ENCODE results near the gene BRIP1.

The BRIP1 gene

DNA sequence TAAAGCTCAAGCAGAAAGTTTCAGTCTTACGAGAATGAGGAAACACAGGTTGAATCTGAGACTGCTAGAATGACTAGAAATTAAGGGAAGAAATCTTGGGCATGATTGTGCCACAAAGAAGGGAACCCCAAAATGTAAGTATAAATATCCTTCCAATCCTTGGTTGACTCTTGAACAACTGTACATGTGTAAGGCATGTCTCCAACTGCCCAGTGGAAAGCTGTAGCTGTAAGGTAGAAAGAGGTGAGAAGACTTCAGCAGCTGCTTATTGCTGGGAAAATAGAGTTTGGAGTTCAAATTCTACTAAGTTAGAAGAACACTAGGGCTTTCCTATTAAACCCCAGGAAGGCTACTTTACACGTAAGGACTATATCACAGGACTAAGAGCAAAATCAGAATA is 212.6 kb downstream of the BRIP1 start:
- no peak for DNase-seq (ENCODE audit: low read depth)
- H3K4me3 ChIP-seq (ENCODE audit: control insufficient read depth, low read depth, low read length), result no peak overlapping the region
- TF ChIP-seq, protein P1, sequence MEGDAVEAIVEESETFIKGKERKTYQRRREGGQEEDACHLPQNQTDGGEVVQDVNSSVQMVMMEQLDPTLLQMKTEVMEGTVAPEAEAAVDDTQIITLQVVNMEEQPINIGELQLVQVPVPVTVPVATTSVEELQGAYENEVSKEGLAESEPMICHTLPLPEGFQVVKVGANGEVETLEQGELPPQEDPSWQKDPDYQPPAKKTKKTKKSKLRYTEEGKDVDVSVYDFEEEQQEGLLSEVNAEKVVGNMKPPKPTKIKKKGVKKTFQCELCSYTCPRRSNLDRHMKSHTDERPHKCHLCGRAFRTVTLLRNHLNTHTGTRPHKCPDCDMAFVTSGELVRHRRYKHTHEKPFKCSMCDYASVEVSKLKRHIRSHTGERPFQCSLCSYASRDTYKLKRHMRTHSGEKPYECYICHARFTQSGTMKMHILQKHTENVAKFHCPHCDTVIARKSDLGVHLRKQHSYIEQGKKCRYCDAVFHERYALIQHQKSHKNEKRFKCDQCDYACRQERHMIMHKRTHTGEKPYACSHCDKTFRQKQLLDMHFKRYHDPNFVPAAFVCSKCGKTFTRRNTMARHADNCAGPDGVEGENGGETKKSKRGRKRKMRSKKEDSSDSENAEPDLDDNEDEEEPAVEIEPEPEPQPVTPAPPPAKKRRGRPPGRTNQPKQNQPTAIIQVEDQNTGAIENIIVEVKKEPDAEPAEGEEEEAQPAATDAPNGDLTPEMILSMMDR (conservative IDR thresholded peaks at IDR 0.05; ENCODE audit: control insufficient read depth, insufficient read depth, low read depth, low read length), result no peak

GRCh38 chr17:61648587-61648986 is 214.7 kb downstream of the BRIP1 start:
- no peak for DNase-seq (ENCODE audit: low read depth)
- H3K4me3 ChIP-seq (ENCODE audit: control insufficient read depth, low read depth, low read length), result no peak overlapping the region
- TF ChIP-seq, protein P1 (conservative IDR thresholded peaks at IDR 0.05; ENCODE audit: control insufficient read depth, insufficient read depth, low read depth, low read length), result no peak

GRCh38 chr17:61647047-61647446 is 216.3 kb downstream of the BRIP1 start:
- peak; percentile 59 for DNase-seq (ENCODE audit: low read depth)
- H3K4me3 ChIP-seq (ENCODE audit: control insufficient read depth, low read depth, low read length), result no peak overlapping the region
- TF ChIP-seq, protein P1 (conservative IDR thresholded peaks at IDR 0.05; ENCODE audit: control insufficient read depth, insufficient read depth, low read depth, low read length), result no peak

GRCh38 chr17:61646482-61646881 is 216.8 kb downstream of the BRIP1 start:
- TF ChIP-seq, protein P1 (conservative IDR thresholded peaks at IDR 0.05; ENCODE audit: control insufficient read depth, insufficient read depth, low read depth, low read length), result no peak
- no peak overlapping the region for H3K4me3 ChIP-seq (ENCODE audit: control insufficient read depth, low read depth, low read length)
- no peak for DNase-seq (ENCODE audit: low read depth)

DNA sequence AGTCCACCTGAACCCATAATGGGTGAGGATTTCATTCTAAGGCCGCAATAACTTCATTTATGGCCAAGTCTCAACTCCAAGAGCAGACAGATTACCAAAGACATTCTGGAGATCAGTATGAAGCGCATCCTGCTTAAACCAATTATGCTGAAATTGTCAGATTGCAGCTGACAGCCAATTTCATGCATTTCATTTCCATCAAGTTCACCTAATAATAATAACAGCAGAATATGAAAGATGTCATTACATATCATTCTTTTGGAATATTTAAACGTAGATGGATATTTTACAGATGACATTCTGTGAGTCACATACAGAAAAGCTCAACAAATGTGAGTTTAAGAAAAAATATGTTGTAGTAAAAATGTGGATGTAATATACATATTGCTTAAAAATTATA is 217.4 kb downstream of the BRIP1 start:
- DNase-seq (ENCODE audit: low read depth), result no peak
- H3K4me3 ChIP-seq (ENCODE audit: control insufficient read depth, low read depth, low read length), result no peak overlapping the region
- TF ChIP-seq, protein P1 (conservative IDR thresholded peaks at IDR 0.05; ENCODE audit: control insufficient read depth, insufficient read depth, low read depth, low read length), result no peak

DNA sequence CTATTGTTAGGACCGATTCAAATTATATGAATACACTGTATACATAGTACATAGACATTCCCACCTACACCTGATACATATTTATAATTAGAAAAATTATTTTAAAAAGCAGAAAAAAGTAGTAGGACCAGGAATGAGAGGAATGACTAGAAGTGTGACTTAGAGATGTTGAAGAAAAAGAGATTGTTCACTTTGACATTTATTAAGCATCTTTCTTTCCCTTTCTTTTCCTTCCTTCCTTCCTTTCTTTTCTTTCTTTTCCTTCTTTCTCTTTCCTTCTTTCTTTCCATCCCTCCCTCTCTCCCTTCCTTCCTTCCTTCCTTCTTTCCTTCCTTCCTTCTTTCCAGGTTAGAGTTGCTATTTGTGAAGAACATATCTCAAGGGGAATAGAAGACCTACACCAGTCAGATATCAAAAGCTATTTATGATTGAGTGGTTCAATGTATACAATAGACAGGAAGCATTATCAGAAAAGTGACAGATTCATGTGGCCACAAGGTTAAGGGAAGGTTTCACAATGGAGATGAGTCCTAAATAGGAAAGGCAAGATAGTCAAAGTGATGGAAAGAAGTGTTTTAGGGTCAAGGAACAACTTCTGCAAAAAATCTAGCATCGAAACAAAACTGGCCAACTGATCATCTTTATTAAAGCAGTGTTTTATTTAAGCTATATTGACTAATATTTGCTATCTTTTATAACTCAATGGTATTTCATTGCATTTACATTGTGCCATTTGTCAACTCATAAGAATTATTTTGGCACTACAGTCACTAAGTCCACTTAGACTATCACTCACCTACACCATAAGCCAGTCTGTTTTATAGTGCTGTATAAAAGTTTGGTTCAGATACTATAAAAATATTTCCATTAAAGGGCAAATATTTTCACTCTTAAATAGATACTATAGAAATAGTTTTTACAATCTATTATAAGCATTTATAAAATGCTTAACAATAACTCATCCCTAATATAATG is 218.2 kb downstream of the BRIP1 start:
- no peak for DNase-seq (ENCODE audit: low read depth)
- TF ChIP-seq, protein P1 (conservative IDR thresholded peaks at IDR 0.05; ENCODE audit: control insufficient read depth, insufficient read depth, low read depth, low read length), result no peak

More for the DNA sequence above, 218.2 kb downstream of the BRIP1 start:
- H3K4me3 ChIP-seq (ENCODE audit: control insufficient read depth, low read depth, low read length), result no peak overlapping the region

Data from fibroblast of mammary gland (primary cell).